HCT116 (cell line): ENCODE measurements around the gene WDR33. TPM values are rescaled to one million over a fixed set of nuclear protein-coding genes. Genes with fewer than 3 reads are reported as not detected.
A peak's percentile ranks its signal among the peaks of the same experiment; 100 is the strongest.

Experiments
- ATAC-seq: fragments of 200-7000 bp; cut with Tn5 transposase; 2 replicates; pipeline ENCODE4 v1.9.1; 2020; ENCODE audit warnings: mild to moderate bottlenecking, moderate library complexity
- BruUV-seq: library from RNA; stranded (reverse); fragments of 400-500 nt; replicated peaks from 2 replicates; lab custom pipeline; 2021; lab: Mats Ljungman, UMichigan
- CTCF ChIA-PET: fragments of 300-600 bp; sonication (Branson Sonifier 250); formaldehyde crosslinking; loops from one replicate; lab custom pipeline; 2021; ENCODE audit warnings: antibody characterized with exemption; lab: Charles Lee
- POLR2A ChIA-PET: fragments of 300-600, 350-600 bp; sonication (Branson Sonifier 250); formaldehyde crosslinking; loops from one replicate; lab custom pipeline; 2021; ENCODE audit warnings: antibody characterized with exemption; lab: Charles Lee
- RAD21 ChIA-PET, 2 experiments: fragments of 300-600 bp; sonication (Branson Sonifier 250); formaldehyde crosslinking; loops; one replicate each; lab custom pipeline; 2023; ENCODE audit warnings: low total read pairs in 2 of 2; ENCODE audit not compliant: uncharacterized antibody in 2 of 2, unreplicated experiment in 2 of 2, low non-redundant PET in 1 of 2; lab: Charles Lee
- DNase-seq: peaks from one replicate; pipeline ENCODE4 v3.0.0-alpha.2; 2010; ENCODE audit warnings: low read depth, low spot score
- H2AFZ ChIP-seq: fragments of 200-600 bp; shearing (Covaris generic), sonication (generic); 2 replicates; pipeline ENCODE4 v1.6.1; 2017; ENCODE audit warnings: low read depth, mixed run types, mixed read lengths, antibody characterized with exemption, low read length; ENCODE audit not compliant: poor library complexity, severe bottlenecking
- H3K27ac ChIP-seq: 2 replicates; pipeline ENCODE4 v1.5.1; 2012; ENCODE audit warnings: low read depth, low read length
- H3K27me3 ChIP-seq: fragments of 200-600 bp; sonication (generic); 2 replicates; pipeline ENCODE4 v1.6.1; 2016; ENCODE audit warnings: mixed run types, low read length, mixed read lengths; ENCODE audit not compliant: insufficient read depth
- H3K36me3 ChIP-seq, 2 experiments: fragments of 200-500 bp in 1 of 2; fragments of 200-600 bp in 1 of 2; sonication (Bioruptor generic) in 1 of 2; sonication (generic) in 1 of 2; 2 replicates each; pipeline versions ENCODE4 v1.5.1 to v1.6.1; 2014 to 2016; ENCODE audit warnings: low read length in 2 of 2, inconsistent platforms in 1 of 2, mixed read lengths in 1 of 2, mixed run types in 1 of 2; ENCODE audit not compliant: insufficient read depth in 2 of 2, control insufficient read depth in 1 of 2
- H3K4me1 ChIP-seq, 2 experiments: fragments of 200-600 bp in 1 of 2; sonication (generic) in 1 of 2; 2 replicates each; pipeline versions ENCODE4 v1.5.1 to v1.6.1; 2012 to 2017; ENCODE audit warnings: low read length in 2 of 2, inconsistent platforms in 1 of 2, mild to moderate bottlenecking in 1 of 2, mixed read lengths in 1 of 2, mixed run types in 1 of 2, moderate library complexity in 1 of 2; ENCODE audit not compliant: insufficient read depth in 2 of 2, control insufficient read depth in 1 of 2
- H3K4me2 ChIP-seq: fragments of 200-600 bp; sonication (generic); 2 replicates; pipeline ENCODE4 v1.6.1; 2017; ENCODE audit warnings: mixed run types, low read length, mixed read lengths
- H3K4me3 ChIP-seq, 2 experiments: fragments of 200-600 bp in 1 of 2; sonication (generic) in 1 of 2; replicated peaks in 1 of 2; 2 replicates each; pipeline ENCODE4 v1.5.1; 2011 to 2016; ENCODE audit warnings: low read length in 2 of 2, control low read depth in 1 of 2, low read depth in 1 of 2, mild to moderate bottlenecking in 1 of 2, mixed read lengths in 1 of 2, mixed run types in 1 of 2
- H3K79me2 ChIP-seq: fragments of 200-600 bp; sonication (generic); 2 replicates; pipeline ENCODE4 v1.6.1; 2017; ENCODE audit warnings: mild to moderate bottlenecking, mixed run types, low read length, moderate library complexity, mixed read lengths; ENCODE audit not compliant: insufficient read depth
- H3K9ac ChIP-seq: fragments of 200-600 bp; sonication (generic); 2 replicates; pipeline ENCODE4 v1.6.1; 2016; ENCODE audit warnings: low read length, mixed read lengths
- H3K9me2 ChIP-seq: fragments of 200-600 bp; sonication (generic), shearing (Covaris generic); 2 replicates; pipeline ENCODE4 v1.6.1; 2017; ENCODE audit warnings: mixed run types, mild to moderate bottlenecking, moderate library complexity; ENCODE audit not compliant: insufficient read depth
- H3K9me3 ChIP-seq, 2 experiments: fragments of 200-500 bp in 1 of 2; fragments of 200-600 bp in 1 of 2; sonication (Bioruptor generic) in 1 of 2; sonication (generic) in 1 of 2; 2 replicates each; pipeline ENCODE4 v1.6.1; 2014 to 2017; ENCODE audit warnings: low read length in 2 of 2, mixed read lengths in 2 of 2, inconsistent platforms in 1 of 2, low read depth in 1 of 2, mild to moderate bottlenecking in 1 of 2, mixed run types in 1 of 2, moderate library complexity in 1 of 2; ENCODE audit not compliant: control insufficient read depth in 1 of 2, insufficient read depth in 1 of 2
- H4K20me1 ChIP-seq: fragments of 200-600 bp; sonication (generic), shearing (Covaris generic); 2 replicates; pipeline ENCODE4 v1.6.1; 2017; ENCODE audit warnings: mixed run types, mild to moderate bottlenecking, moderate library complexity; ENCODE audit not compliant: insufficient read depth
- CBX3 ChIP-seq: IDR thresholded peaks from 2 replicates; pipeline ENCODE4 v1.6.1; 2012; ENCODE audit warnings: low read depth
- CEBPB ChIP-seq: IDR thresholded peaks from 2 replicates; pipeline ENCODE4 v1.6.1; 2012; ENCODE audit warnings: low read depth
- CTCF ChIP-seq, 3 experiments: fragments of 200-600 bp in 1 of 3; sonication (generic) in 1 of 3; IDR thresholded peaks in 2 of 3; conservative IDR thresholded peaks in 1 of 3; 2 replicates each; pipeline ENCODE4 v1.5.1; 2012 to 2017; ENCODE audit warnings: low read depth in 2 of 3, low read length in 2 of 3, antibody characterized with exemption in 1 of 3, borderline replicate concordance in 1 of 3, control low read depth in 1 of 3, mild to moderate bottlenecking in 1 of 3, mixed read lengths in 1 of 3, mixed run types in 1 of 3, moderate library complexity in 1 of 3; ENCODE audit not compliant: insufficient read depth in 1 of 3
- EGR1 ChIP-seq: IDR thresholded peaks from 2 replicates; pipeline ENCODE4 v1.6.1; 2012; ENCODE audit warnings: low read depth
- EZH2 ChIP-seq: fragments of 200-600 bp; sonication (generic); IDR thresholded peaks from 2 replicates; pipeline ENCODE4 v1.6.1; 2017; ENCODE audit warnings: antibody characterized with exemption, mixed run types
- EZH2phosphoT487 ChIP-seq: fragments of 200-600 bp; IDR thresholded peaks from 2 replicates; pipeline ENCODE4 v1.6.1; 2018; ENCODE audit warnings: antibody characterized with exemption, borderline replicate concordance
- FOSL1 ChIP-seq: IDR thresholded peaks from 2 replicates; pipeline ENCODE4 v1.6.1; 2012; ENCODE audit warnings: low read depth
- JUND ChIP-seq: IDR thresholded peaks from 2 replicates; pipeline ENCODE4 v1.6.1; 2012
- RAD21 ChIP-seq: IDR thresholded peaks from 2 replicates; pipeline ENCODE4 v1.6.1; 2012; ENCODE audit warnings: low read depth, mild to moderate bottlenecking
- SP1 ChIP-seq: IDR thresholded peaks from 2 replicates; pipeline ENCODE4 v1.6.1; 2012; ENCODE audit warnings: low read depth
- YY1 ChIP-seq: IDR thresholded peaks from 2 replicates; pipeline ENCODE4 v1.6.1; 2011; ENCODE audit warnings: low read length, low read depth, moderate library complexity, mild to moderate bottlenecking; ENCODE audit not compliant: insufficient replicate concordance; ENCODE audit errors: extremely low read depth
- ZNF274 ChIP-seq: fragments of 200-500 bp; sonication (Bioruptor generic); IDR thresholded peaks from 2 replicates; pipeline ENCODE4 v1.6.1; 2014; ENCODE audit warnings: mild to moderate bottlenecking, low read depth, low read length, inconsistent platforms
- intact Hi-C: fragments of 100-400 bp; cut with micrococcal nuclease; formaldehyde crosslinking; loops from 2 replicates; pipeline ENCODE4 v1.10.0; 2022
- total RNA-seq: library from RNA; stranded (reverse); gene quantifications from one replicate; pipeline ENCODE4 v1.2.1, GENCODE V29; 2021; ENCODE audit not compliant: unreplicated experiment

The WDR33 gene
- total RNA-seq, 1 experiment from 2014 or later, result 52.5 TPM

- Histone ChIP-seq H3K27ac (peak overlapping the region; percentile 85), H3K9me3 (no peaks in the 10 kb centered on the region), H3K9me2 (no peaks in the 10 kb centered on the region), H3K27me3 (no peaks in the 10 kb centered on the region)
- CTCF ChIA-PET, result no interaction called here
- TF ChIP-seq FOSL1 (no peak), SP1 (no peak), EZH2phosphoT487 (no peak), CEBPB (no peak), JUND (no peak), RAD21 (no peak), EZH2 (no peak), EGR1 (no peak), YY1 (no peak), CTCF (IDR thresholded peaks at IDR 0.05 in 2 of 3, conservative IDR thresholded peaks at IDR 0.05 in 1 of 3; ENCODE audit: borderline replicate concordance in 1 of 3, insufficient read depth in 1 of 3, low read depth in 2 of 3, low read length in 2 of 3) (no peak), CBX3 (no peak), ZNF274 (no peak)
- TF ChIP-seq, all 23 proteins: peak for 0
- intact Hi-C loops, result no loop called here
- H3K4me3 ChIP-seq, result peak overlapping the region; percentile 89 to 97
- peaks cover 8 to 29% of the 10 kb centered on the region in 2 experiments; a peak in 3 of 4 replicates for H3K4me1 ChIP-seq
- peak overlapping the region; percentile 85 for H3K4me2 ChIP-seq
- peaks cover 0 to 7% of the 10 kb centered on the region in 2 experiments; a peak in 2 of 4 replicates for H3K36me3 ChIP-seq
- DNase-seq, result no peak
- H3K9ac ChIP-seq, result peak overlapping the region; percentile 91
- H4K20me1 ChIP-seq, result 0 out of 2 replicates have a peak, but pooled peaks cover 9% of the 10 kb centered on the region
- RAD21 ChIA-PET, result no interaction called here
- TSS peak; percentile 70 for BruUV-seq
- ATAC-seq, result peak; percentile 12; the same call in 1 of the 2 replicates
- peaks cover 56% of the 10 kb centered on the region for H3K79me2 ChIP-seq
- H2AFZ ChIP-seq, result no peak overlapping the region
- POLR2A ChIA-PET, result no interaction called here
Measured at GRCh38 chr2:127857265-127857808, 46.4 kb upstream of the WDR33 start.
